HG02852 (cell line): ENCODE measurements around the gene PDLIM7.

Experiments
- ATAC-seq: cut with Tn5 transposase; IDR thresholded peaks from one replicate; pipeline ENCODE4 v1.9.1; 2021; ENCODE audit warnings: mild to moderate bottlenecking, moderate library complexity; ENCODE audit not compliant: unreplicated experiment

PDLIM7 gene

DNA sequence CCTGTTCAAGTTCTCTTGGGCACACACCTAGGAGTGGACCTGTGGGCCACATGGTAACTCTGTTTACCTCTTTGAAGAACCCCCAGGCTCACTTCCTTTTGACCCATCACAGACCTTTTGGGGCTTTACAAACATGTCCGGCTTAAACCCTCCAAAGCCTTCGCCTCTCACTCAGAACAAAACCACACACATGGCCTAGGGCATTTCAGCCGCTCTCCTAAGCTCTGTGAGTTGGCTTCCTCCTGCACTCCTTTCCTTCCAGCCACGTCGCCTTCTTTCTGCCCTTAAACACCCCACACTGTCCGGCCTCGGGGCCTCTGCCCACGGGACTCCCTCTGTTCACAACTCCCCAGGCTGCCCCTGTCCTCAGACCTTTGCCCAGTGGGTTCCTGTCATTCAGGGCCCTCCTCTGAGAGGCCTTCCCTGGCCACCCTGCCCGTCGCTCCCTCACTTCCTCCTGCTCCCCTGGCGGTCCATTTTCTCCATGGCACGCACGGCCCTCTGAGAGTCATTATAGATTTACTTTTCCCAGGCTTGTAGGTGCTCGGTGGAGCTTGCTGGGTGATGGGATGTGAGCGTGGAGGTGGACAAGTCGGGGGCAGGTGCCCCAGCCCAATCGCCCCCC, 10.3 kb upstream of the PDLIM7 start:
- ATAC-seq, result no peak

DNA sequence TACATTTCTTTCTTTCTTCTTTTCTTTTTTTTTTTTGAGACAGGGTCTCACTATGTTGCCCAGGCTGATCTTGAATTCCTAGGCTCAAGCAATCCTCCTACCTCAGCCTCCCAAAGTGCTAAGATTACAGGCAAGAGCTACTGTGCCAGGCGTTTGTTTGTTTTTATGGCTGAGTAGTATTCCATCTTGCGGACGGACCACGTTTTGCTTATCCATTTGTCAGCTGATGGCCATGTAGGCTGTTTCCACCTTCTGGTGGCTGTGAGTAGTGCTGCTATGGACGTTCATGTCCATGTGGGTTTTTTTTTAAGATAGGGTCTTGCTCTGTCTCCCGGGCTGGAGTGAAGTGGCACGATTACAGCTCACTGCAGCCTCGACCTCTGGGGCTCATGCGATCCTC, 9.8 kb upstream of the PDLIM7 start:
- ATAC-seq, result no peak

DNA sequence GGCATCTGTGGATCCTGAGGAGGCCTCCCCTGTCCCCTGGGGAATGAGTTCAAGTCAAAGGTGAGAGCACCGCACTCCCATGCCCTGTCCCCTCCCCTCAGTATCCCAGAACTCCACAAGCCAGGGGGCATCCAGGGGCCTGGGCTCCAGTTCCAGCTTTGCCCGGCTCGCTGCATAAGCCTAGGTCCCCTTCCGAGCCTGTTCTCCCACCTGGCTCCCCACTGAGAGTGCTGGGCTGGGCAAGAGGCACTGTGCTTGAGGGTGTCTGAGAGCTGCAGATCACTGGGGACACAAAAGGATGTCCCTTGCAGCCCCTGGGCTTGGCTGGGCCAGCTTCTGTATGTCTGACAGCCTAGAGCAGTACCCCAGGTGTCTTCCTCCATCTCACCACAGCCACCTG, 7.7 kb upstream of the PDLIM7 start:
- no peak for ATAC-seq

DNA sequence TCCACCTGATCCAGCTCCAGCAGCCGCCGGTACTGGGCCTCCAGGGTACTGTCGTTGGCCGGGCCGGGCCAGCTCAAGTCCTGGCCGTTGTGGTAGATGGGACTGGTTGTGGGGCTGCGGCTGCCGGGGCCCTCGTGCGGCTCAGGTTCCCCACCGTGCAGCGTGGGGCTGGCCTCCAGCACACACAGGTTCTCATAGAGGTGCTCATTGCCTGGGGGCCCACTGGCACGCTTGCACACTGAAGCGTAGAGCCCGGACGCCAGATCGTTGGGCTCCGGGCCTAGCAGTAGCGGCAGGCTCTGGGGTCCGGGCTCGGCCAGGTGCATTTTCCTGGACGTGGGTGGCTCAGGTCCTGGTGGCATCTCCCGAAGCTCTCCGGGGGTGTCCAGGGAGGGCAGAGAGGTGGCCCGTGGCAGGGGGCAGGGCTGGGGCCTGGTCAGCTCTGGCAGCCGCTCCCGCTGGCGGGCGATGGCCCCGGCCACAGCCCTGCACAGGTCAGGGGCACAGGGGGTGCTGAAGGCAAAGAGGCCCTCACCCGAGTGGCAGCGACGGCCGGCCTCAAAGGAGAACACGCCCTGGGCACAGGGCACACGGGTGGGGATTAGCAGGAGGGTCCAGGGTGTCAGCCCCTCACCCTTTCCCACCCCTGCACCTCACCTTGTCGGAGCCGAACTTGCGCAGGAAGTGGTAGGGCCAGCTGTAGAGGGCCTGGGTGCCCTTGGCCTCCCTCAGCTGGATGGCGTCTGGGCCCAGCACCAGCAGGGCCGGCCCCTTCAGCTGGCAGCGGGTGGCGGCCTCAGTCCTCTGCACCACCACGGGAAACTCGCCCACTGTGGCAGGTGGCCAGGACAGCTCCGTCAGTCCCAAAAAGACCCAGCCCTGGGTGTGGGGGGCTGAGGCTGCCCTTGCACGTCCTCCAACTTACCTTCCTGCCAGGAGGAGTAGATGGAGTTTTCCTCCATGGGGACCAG, 7.0 kb upstream of the PDLIM7 start:
- ATAC-seq, result no peak

DNA sequence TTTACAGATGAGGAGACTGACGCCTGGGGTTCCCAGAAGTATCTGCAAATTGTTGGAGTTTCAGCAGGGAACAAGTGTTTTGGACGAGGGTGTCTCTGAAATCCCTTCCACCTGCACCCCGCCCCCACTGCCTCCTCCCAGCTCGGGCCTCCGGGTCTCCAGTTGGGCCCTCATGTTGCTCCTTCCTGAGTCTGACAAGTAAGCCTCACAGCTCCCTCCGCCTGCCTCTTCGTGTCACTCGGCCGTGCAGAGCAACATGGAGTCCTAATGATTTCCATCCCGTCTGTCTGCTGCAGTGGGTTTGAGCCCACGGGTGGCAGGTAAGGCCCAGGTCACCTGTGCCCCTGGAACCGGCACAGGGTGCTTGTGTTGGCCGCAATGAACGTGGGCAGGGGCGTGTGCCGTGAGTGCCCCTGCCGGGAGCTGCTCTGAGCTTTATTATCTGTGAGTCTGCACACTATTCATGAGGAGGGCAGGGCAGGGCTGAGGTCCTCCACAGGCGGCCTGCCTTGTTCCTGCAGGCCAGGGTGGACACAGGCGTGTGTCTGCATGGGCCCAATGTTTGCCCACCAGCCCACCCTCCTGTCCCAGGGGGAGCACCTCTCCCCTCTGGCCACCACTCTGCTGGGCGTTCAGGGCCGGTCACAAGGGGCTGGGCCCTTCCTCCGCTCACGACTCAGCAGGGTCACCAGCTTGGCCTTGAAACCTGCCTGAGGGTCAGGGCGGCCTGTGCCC, 6.1 kb upstream of the PDLIM7 start:
- ATAC-seq, result no peak

DNA sequence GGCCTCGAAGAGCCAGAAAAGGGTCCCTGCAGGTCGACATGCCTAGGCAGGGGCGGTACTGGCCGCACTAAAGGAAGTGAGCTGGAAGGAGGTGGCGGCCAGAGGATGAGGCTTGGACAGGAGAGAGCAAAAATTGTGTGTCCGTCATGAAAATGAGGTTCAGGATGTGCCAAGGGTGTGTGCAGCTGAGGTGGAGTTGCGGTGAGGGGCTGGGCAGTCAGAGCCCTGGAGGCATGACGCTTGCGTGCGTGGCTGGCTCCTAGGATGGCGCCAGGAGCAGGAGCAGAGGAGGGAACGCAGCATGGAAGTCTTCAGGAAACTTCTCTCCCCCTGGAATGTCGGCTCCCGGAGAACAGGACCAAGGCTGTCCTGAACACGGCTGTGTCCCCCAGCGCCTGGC, 5.5 kb upstream of the PDLIM7 start:
- no peak for ATAC-seq

DNA sequence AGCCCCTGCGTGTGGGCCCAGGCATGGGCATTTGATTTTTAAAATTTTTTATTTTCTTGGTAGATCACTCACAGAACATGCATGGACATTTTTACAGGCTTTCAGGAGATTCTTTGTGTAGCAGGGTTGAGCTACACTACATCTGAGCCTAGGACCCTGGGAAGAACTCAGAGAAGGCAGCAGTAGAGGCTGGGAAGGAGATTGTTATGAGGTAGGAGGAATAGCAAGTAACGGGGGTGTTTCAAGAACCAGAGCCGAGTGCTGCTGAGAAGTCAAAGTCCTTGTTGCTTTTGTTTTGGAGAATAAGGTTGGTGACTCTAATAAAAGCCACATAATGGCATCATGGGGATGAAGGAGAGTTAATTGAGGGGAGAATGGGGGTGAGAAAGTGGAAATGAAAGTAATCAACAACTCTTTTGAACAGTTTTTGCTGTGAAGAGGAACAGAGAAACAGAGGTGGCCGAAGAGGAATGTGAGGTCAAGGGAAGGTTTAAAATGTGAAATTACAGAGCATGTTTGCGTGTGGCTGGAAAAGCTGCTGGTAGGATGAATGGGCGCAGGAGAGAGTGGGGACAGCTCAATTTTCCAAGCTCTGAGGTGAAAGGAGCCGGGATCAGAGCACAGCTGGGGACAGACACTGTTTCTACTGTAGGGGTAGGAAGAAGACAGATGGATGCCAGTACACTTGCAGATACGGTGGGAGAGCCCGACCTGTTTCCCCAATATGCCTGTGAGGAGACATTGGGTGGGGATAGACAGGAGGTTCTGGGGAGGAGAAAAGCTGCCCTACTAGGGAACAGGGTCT, 4.7 kb upstream of the PDLIM7 start:
- ATAC-seq, result no peak

DNA sequence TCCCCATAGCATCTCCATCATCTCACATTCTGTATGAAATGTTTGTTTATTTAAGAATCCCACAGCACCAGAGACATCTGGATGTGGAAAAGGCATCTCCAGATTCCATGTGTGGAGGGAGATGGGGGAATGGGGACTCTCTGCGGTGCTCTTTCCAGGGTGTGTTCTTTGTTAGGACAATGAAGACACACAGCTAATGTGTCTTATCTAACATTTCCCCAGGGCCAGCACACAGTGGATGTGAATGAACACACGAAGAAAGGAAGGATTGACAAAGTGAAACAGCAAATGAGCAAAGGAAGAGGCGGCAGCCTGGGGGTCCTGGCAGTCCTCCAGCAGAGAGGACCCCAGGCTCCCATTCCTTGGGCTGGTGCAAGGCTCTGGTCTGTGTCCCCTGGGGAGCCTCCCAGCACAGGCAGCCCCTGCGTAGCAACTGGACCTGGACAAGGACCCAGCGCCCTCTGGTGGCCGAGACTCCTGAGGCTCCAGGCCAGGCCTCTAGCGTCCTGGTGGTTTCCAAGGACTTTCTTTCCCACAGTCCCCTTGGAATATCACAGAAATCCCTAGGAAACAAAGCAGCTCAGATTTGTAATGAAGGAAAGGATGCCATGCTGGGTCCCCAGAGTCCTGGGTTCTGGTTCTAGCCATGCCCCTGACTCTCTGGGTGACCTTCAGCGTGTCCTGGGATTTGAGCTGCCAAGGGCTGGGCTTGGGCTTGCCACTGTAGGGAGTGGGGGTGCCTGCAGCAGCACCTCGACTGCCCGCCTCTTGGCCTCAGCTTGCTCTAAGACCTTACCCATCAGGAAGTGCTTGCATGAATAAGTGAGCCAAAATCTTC, 3.5 kb upstream of the PDLIM7 start:
- no peak for ATAC-seq

DNA sequence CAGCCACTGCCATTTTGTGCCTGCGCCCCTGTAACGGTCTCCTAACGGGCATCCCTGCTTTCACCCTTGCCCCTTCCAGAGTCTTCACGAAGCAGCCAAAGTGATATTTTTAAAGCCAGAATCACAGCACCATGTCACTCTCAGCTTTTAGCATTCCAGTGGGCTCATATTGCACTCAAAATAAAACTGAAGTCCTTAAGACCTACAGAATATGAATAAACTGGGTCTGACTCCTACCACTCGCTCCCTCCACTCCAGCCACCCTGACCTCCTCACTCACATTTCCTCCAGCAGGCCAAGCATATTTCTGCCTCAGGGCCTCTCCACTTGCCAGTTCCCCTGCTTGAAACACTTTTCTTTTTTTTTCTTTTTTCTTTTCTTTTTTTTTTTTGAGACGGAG, 2.4 kb upstream of the PDLIM7 start:
- ATAC-seq, result no peak

DNA sequence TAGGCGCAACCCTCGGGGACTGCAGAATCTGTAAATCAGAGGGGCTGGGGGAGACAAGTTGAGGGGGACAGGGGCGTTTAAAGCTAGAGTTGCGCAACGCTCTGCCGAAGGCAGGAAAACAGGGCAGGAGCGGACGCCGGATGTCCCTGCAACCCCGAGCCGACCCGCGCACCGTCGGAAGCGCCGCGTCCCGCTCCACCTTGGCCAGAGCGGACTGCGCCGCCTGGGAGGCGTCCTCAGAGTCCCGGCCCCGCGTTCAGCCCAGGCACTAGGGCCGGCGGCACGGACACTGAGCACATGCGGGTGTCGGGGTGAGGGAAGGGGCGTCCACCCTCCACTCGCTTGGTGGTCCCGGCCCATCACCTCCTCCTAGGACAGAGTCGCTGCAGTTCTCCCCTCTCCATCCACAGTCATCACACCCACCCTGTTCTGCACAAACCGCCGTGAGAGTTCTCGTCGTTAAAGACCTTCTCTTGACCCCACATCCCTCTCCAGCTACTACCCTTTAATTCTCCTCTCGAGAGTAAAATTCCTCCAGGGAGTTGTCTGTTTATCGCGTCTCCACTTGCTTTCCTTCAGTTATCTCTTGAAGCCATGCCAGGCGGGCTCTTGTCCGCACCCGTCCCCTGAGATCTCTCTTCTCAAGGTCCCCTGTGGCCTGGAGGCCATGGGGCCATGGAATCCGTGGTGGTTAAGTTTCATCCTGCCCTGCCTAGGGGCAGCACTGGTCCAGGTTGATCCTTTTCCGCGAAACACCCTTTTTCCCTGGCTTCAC, 796 bp upstream of the PDLIM7 start:
- ATAC-seq, result no peak

DNA sequence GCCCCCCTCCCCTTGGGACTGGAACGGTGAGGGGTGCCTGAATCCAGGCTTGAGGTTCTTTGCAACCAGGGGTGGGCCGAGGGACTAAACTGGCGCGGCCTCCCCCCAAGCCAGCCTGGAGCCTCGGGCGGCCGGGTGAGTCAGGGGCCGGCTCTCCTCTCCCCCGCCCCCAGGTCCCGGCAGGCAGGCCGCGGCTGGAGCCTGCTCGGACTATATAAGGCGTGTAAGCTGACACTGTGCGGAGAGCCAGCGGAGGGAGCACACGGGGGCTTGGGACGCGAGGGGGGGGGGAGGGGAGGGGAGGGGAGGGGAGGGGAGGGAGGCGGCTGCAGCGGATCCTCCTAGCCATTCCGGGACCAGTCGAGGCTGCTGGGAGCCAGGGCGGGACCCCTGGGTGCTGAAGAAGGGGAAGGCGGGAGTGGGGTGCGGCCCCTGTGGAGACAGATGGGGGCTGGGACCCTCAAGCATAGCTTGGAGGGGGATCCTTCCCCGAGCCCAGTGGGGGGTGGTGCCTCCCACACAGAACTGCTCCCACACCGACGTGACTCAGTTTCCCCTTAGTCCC, 595 bp downstream of the PDLIM7 start:
- ATAC-seq, result no peak

DNA sequence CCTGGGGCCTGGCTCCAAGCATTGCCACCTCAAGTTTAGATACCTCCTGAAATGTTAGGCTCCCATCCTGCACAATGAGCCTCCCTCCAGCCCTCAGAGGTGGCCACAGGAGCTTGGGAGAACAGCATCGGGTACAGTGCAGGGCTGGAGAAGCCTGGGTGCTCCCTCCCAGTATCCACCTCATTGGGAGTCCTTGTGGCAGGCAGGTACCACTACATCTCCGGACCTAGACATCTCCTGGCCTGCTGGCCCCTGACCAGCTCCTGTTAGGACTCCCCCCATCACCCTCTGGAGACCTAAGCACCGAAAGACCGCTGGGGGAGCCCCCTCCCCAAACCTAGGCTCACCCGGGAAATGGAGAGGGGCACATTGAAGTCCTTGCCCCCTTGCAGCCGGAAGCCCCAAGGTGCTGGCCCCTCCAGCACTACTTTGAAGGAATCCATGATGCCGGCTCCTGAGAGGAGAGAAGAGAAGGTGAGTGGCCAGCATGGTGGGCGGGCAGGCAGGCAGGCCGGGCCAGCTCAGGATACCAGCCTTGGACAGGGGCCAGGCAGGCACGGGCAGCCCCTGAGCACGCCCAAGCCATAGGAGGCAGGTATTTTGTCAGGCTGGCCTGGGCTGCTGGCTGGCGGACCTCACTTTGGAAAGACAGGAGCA, 1.2 kb downstream of the PDLIM7 start:
- no peak for ATAC-seq

DNA sequence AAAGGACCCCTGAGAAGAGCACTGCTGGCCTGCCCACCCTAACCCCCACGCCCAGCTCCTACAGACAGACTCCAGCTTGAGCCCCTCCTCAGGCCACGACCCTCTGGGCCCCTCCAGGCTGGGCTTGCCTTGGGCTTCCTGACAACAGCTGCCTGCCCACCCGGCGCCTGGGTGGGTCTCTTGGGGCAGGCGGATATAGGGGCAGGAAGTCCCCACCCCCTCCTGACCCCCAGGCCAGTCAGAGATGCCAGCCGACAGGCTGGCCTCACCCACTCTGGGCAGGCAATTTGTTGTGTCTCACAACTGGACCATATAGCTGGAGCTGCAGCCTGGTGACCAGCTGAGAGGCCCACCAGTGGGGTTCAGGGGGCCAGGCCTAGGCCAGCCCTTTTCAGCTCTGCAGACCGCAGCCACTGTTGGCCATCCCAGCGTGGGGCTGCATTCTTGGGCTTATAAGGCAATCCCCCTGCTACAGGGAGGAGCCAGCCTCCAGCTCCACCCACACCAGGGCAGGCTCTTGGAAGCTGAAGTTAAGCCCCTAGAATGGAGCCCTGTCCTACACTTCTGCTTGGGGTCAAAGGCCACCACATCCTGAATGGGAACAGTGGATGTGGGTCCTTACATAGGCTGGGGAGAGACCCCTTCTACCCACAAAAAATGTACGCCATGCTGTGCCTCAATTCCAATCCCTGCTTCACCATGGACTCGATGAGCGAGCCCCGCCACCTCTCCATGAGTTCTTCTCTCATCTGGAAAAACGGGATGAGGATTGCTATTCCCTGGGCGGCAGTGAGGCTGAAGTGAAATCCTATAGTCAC, 2.0 kb downstream of the PDLIM7 start:
- ATAC-seq, result no peak

DNA sequence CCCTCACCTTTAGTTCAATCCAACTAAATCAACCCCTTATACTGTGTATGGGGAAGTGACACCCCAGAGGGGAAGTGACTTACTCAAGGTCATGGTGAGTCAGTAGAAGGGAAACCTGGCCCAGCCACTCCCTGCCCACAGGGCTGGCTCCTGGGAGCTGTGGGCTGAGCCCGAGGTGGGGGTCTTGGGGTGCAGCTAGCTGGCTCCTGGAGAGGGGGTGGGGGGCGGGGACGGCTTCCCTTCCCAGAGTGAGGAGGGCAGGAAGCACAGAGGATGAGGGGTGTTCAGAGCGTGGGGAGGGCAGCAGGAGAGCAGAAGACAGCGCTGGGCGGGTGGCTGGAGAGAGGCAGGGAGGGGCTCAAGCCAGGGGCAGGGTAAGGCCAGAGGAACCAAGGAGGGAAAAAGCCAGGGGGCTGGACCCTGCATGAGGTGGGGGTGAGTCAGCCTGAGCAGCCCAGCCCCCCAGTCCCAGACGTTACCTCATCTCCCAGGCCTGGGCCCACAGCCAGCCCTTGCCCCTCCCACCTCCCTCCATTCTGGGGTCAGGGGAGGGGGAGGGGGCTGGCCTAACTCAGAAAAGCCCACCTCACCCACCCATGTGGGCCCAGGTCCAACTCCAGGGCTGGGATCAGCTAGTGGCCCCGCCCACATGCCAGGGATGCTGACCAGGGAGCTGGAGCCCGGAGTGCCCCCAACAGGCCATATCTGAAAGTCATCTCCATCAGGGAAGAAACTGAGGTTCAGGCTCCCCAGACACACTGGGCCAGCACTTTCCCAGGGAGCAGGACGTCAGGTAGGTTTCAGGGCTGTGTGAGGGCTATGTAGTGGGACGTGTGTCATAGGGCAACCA, 2.8 kb downstream of the PDLIM7 start:
- no peak for ATAC-seq

DNA sequence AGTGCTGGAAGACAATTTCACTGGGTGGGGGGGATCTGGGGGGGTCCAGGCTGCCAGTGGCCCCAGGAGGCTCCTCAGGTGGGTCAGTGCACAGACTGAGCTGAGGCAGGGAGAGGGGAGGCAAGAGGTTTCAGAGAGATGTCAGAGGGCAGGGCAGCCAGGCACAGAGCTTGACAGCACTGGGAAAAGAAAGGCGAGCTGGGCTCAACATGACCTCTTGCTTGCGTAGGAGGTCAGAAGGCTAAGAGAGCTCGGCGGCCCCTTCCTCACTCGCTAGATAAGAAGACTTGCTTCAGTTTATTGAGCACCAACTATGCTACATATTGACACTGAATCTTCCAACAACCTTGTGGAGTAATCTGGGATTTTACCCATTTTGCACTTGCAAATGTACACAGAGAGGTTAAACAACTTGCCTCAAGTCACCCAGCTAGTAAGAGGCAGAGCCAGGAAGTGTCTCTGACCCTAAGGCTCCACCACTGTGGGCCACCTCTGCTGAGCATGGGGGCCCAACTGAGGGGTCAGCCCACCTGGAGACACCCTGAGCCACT, 3.5 kb downstream of the PDLIM7 start:
- no peak for ATAC-seq

DNA sequence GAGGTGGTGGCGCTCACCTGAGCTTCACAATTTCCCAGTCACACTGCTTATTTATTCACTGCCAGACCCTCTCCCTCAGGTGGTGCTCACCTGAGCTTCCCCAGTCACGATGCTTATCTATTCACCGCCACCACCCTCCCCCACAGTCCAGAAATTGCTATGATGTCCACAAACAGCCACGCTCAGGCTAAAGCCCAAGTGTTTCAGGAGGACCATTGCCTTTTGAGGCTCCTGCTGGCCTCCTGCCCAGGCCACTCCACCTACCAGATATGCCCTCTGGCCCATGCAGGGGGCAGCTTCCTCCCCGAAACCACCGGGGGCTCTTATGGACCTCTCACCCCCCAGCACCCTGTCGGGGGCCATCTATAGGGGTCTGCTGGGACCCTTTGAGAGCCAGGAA, 4.6 kb downstream of the PDLIM7 start:
- no peak for ATAC-seq
